Hematopoietic multipotent progenitor cell treated with erythropoietin and hydrocortisone succinate and interleukin-3 and kit ligand, for 4 days (in vitro differentiated cells): ENCODE data around the gene PCP4.

ENCODE experiments used
- DNase-seq: peaks from one replicate; pipeline ENCODE4 v3.0.0-alpha.2; 2015

The PCP4 gene

GRCh38 chr21:39976800-39977199 is 109.6 kb downstream of the PCP4 start:
- no peak for DNase-seq
